Fibroblast of lung (primary cell): ENCODE data around the gene DONSON. TPM values are rescaled to one million over a fixed set of nuclear protein-coding genes. Genes with fewer than 3 reads are reported as not detected.

ENCODE experiments used
- DNase-seq, 2 donors: peaks; one replicate each; pipeline versions ENCODE4 v3.0.0 to v3.0.0-alpha.2; 2010; ENCODE audit warnings: low read depth in 2 of 2
- H2AFZ ChIP-seq: 2 replicates; pipeline ENCODE4 v1.5.1; 2012; ENCODE audit warnings: low read length, control low read depth, inconsistent platforms
- H3K27ac ChIP-seq: 2 replicates; pipeline ENCODE4 v1.5.1; 2011; ENCODE audit warnings: low read length, control low read depth; ENCODE audit not compliant: insufficient read depth
- H3K27me3 ChIP-seq: 2 replicates; pipeline ENCODE4 v1.5.1; 2011; ENCODE audit warnings: mild to moderate bottlenecking, low read length; ENCODE audit not compliant: control insufficient read depth, insufficient read depth
- H3K36me3 ChIP-seq: 2 replicates; pipeline ENCODE4 v1.5.1; 2011; ENCODE audit warnings: low read length; ENCODE audit not compliant: control insufficient read depth, insufficient read depth
- H3K4me1 ChIP-seq: 2 replicates; pipeline ENCODE4 v1.5.1; 2011; ENCODE audit warnings: low read length; ENCODE audit not compliant: control insufficient read depth, insufficient read depth; ENCODE audit errors: extremely low read depth
- H3K4me2 ChIP-seq: 2 replicates; pipeline ENCODE4 v1.5.1; 2011; ENCODE audit warnings: low read length, control low read depth; ENCODE audit not compliant: insufficient read depth; ENCODE audit errors: extremely low read depth
- H3K4me3 ChIP-seq, 4 experiments: fragments of 200-600 bp in 1 of 4; sonication (generic) in 1 of 4; replicated peaks in 1 of 4; 2 replicates each; pipeline ENCODE4 v1.5.1; 2011 to 2016; ENCODE audit warnings: low read length in 4 of 4, low read depth in 3 of 4, mild to moderate bottlenecking in 3 of 4, control low read depth in 2 of 4, inconsistent platforms in 1 of 4, mixed read lengths in 1 of 4; ENCODE audit not compliant: insufficient read depth in 1 of 4; ENCODE audit errors: control extremely low read depth in 1 of 4
- H3K79me2 ChIP-seq: 2 replicates; pipeline ENCODE4 v1.5.1; 2012; ENCODE audit warnings: mild to moderate bottlenecking, low read length, inconsistent platforms; ENCODE audit not compliant: control insufficient read depth, insufficient read depth
- H3K9ac ChIP-seq: 2 replicates; pipeline ENCODE4 v1.5.1; 2011; ENCODE audit warnings: mild to moderate bottlenecking, low read length, control low read depth; ENCODE audit not compliant: insufficient read depth
- H3K9me3 ChIP-seq: 2 replicates; pipeline ENCODE4 v1.5.1; 2012; ENCODE audit warnings: low read depth, low read length; ENCODE audit not compliant: control insufficient read depth, insufficient read depth
- H4K20me1 ChIP-seq: 2 replicates; pipeline ENCODE4 v1.5.1; 2011; ENCODE audit warnings: low read length; ENCODE audit not compliant: control insufficient read depth, insufficient read depth; ENCODE audit errors: extremely low read depth
- EZH2 ChIP-seq: IDR thresholded peaks from 2 replicates; pipeline ENCODE4 v1.5.1; 2012; ENCODE audit warnings: low read length, control low read depth, mild to moderate bottlenecking; ENCODE audit errors: missing control alignments
- polyA plus RNA-seq, 2 donors: library from polyadenylated mRNA; depleted of rRNA in 1 of 2; stranded (reverse) in 1 of 2; unstranded in 1 of 2; fragments of >200 nt; gene quantifications; 2 replicates each; pipeline ENCODE4 v1.2.1, GENCODE V29; 2011 to 2012; ENCODE audit warnings: missing spikeins in 1 of 2
- total RNA-seq: library from RNA; depleted of rRNA; stranded (reverse); fragments of >200 nt; gene quantifications from 2 replicates; pipeline ENCODE4 v1.2.1, GENCODE V29; 2014
- TF ChIP-seq, protein P1 (sequence below), 2 donors: IDR thresholded peaks in 1 of 2; conservative IDR thresholded peaks in 1 of 2; 1 replicate in 1 of 2; 2 replicates in 1 of 2; pipeline ENCODE4 v1.5.1; 2011 to 2012; ENCODE audit warnings: low read length in 2 of 2, control low read depth in 1 of 2, inconsistent platforms in 1 of 2, low read depth in 1 of 2, mild to moderate bottlenecking in 1 of 2

The DONSON gene
- total and polyA plus RNA-seq, 2 donors (not counting 1 experiment from before 2014, with no cell fraction given) = 14.7 to 23.6 TPM

DNA sequence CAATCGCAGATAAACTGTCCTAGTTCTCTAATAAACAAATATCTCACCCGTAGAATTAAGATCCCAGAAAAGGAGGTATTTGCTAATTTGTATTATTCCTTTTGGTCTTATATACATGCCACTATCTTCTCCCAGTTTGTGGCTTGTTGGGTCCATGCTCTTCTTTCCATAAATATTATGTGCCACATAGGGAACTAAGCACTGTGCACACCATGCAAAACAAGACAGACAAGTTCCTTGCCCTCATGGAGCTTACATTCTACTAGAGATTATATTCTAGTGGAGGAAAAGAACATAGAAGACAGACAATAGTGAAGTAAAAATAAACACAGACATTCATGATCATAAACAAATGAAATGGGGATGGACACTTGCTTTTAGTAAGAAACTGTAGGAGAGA lies 51.3 kb downstream of the DONSON start:
- Histone ChIP-seq H3K27ac (no peak overlapping the region), H3K9ac (no peak overlapping the region), H4K20me1 (no peaks in the 10 kb centered on the region), H3K4me2 (no peak overlapping the region), H2AFZ (no peak overlapping the region), H3K27me3 (no peaks in the 10 kb centered on the region), H3K36me3 (peaks cover 6% of the 10 kb centered on the region), H3K9me3 (no peaks in the 10 kb centered on the region), H3K4me1 (peaks cover 7% of the 10 kb centered on the region), H3K79me2 (peaks cover 32% of the 10 kb centered on the region), H3K4me3 (no peak overlapping the region)
- DNase-seq = no peak
- TF ChIP-seq, protein P1, sequence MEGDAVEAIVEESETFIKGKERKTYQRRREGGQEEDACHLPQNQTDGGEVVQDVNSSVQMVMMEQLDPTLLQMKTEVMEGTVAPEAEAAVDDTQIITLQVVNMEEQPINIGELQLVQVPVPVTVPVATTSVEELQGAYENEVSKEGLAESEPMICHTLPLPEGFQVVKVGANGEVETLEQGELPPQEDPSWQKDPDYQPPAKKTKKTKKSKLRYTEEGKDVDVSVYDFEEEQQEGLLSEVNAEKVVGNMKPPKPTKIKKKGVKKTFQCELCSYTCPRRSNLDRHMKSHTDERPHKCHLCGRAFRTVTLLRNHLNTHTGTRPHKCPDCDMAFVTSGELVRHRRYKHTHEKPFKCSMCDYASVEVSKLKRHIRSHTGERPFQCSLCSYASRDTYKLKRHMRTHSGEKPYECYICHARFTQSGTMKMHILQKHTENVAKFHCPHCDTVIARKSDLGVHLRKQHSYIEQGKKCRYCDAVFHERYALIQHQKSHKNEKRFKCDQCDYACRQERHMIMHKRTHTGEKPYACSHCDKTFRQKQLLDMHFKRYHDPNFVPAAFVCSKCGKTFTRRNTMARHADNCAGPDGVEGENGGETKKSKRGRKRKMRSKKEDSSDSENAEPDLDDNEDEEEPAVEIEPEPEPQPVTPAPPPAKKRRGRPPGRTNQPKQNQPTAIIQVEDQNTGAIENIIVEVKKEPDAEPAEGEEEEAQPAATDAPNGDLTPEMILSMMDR (conservative IDR thresholded peaks at IDR 0.05 in 1 of 2, IDR thresholded peaks at IDR 0.05 in 1 of 2; ENCODE audit: low read depth in 1 of 2, low read length in 2 of 2) = no peak
- TF ChIP-seq EZH2 = no peak

DNA sequence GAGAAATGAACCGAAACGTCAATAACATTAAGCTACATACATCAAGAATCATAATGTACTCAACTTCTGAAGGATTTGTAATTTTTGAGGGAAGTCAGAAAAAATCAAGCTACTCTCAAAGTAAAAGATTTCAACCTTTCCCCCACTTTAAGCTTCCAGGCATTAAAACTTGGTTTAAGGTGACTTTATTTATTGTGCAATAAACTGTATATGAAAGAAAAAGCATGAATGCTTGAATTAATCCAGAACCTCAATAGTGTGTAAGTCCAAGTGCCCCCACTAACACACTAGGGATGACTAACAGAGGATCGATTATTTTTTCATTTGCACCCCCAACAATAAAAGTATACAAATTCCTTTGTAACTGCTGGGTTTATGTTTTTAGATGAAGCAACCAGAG lies 57.5 kb downstream of the DONSON start:
- Histone ChIP-seq H3K27me3 (no peaks in the 10 kb centered on the region), H4K20me1 (no peaks in the 10 kb centered on the region), H3K36me3 (peaks cover 7% of the 10 kb centered on the region), H2AFZ (no peak overlapping the region), H3K9me3 (no peaks in the 10 kb centered on the region), H3K27ac (no peak overlapping the region), H3K4me1 (no peaks in the 10 kb centered on the region), H3K4me3 (no peak overlapping the region), H3K79me2 (no peaks in the 10 kb centered on the region), H3K4me2 (no peak overlapping the region), H3K9ac (no peak overlapping the region)
- TF ChIP-seq, protein P1 (conservative IDR thresholded peaks at IDR 0.05 in 1 of 2, IDR thresholded peaks at IDR 0.05 in 1 of 2; ENCODE audit: low read depth in 1 of 2, low read length in 2 of 2) = no peak
- no peak for TF ChIP-seq EZH2
- DNase-seq = no peak

Other genes with a start within 250 kb of the DONSON start
- 36.5 and 50.7 TPM in 2 replicates for gene IFNGR2, start 185.3 kb downstream of the DONSON start, total RNA-seq
- 57.6 and 67.3 TPM in 2 replicates for gene IFNGR2, start 185.3 kb downstream of the DONSON start, polyA plus RNA-seq
- 24.4 and 28.4 TPM in 2 replicates for gene TMEM50B, start 108.7 kb downstream of the DONSON start, total RNA-seq
- gene TMEM50B, start 108.7 kb downstream of the DONSON start, polyA plus RNA-seq = 45.5 and 60.8 TPM in 2 replicates
- gene DNAJC28, start 97.0 kb downstream of the DONSON start, total RNA-seq = 2.1 and 2.3 TPM in 2 replicates
- 1.7 and 2.1 TPM in 2 replicates for gene DNAJC28, start 97.0 kb downstream of the DONSON start, polyA plus RNA-seq
- 64.4 and 65.2 TPM in 2 replicates for gene GART, start 46.6 kb downstream of the DONSON start, total RNA-seq
- gene GART, start 46.6 kb downstream of the DONSON start, polyA plus RNA-seq = 15.6 and 18.1 TPM in 2 replicates
- 95.5 and 131 TPM in 2 replicates for gene SON, start 45.6 kb downstream of the DONSON start, total RNA-seq
- gene SON, start 45.6 kb downstream of the DONSON start, polyA plus RNA-seq = 85.0 and 114 TPM in 2 replicates
- 22.1 and 30.7 TPM in 2 replicates for gene CRYZL1, start 53.1 kb upstream of the DONSON start, total RNA-seq
- gene CRYZL1, start 53.1 kb upstream of the DONSON start, polyA plus RNA-seq = 58.8 and 72.6 TPM in 2 replicates
- gene ITSN1, start 53.8 kb upstream of the DONSON start, total RNA-seq = 25.4 and 34.7 TPM in 2 replicates
- gene ITSN1, start 53.8 kb upstream of the DONSON start, polyA plus RNA-seq = 63.1 and 67.1 TPM in 2 replicates